Dermis blood vessel endothelial cell (primary cell): ENCODE measurements around the gene PTPRH. TPM values are rescaled to one million over a fixed set of nuclear protein-coding genes. Genes with fewer than 3 reads are reported as not detected.
A peak's percentile ranks its signal among the peaks of the same experiment; 100 is the strongest.
"Not testable (repeated sequence)": the region's sequence is repeated elsewhere in the genome, so short reads cannot be mapped to it uniquely, and the experiment has no call there.

Experiments
- DNase-seq: peaks from one replicate; pipeline ENCODE4 v3.0.0; 2010
- total RNA-seq: library from RNA; depleted of rRNA; stranded (reverse); fragments of >200 nt; gene quantifications from 2 replicates; pipeline ENCODE4 v1.2.3, GENCODE V29; 2014

PTPRH gene
- total RNA-seq, 1 donor from 2014 or later = 0.17 TPM

- DNase-seq = no peak
Measured at GRCh38 chr19:55158423-55158822, 50.9 kb downstream of the PTPRH start.

- no peak for DNase-seq
Measured at GRCh38 chr19:55157064-55157908, 52.0 kb downstream of the PTPRH start, which contains the start of gene TNNI3. Gene TNNI3, minus strand, starts transcription at chr19:55157732. Its CDS starts 143 bp downstream, at chr19:55157589.

- peak; percentile 55 for DNase-seq
Measured at GRCh38 chr19:55156202-55157063, 52.9 kb downstream of the PTPRH start.

GRCh38 chr19:55155784-55156183 is 53.5 kb downstream of the PTPRH start:
- not testable (repeated sequence) for DNase-seq

GRCh38 chr19:55153652-55154264 is 55.5 kb downstream of the PTPRH start:
- DNase-seq = no peak

GRCh38 chr19:55152017-55152416 is 57.3 kb downstream of the PTPRH start:
- DNase-seq = no peak

- no peak for DNase-seq
Measured at GRCh38 chr19:55149078-55150003, 60.0 kb downstream of the PTPRH start, which contains the start of gene TNNT1. Gene TNNT1, minus strand, starts transcription at chr19:55149206. Its CDS starts 2,049 bp downstream, at chr19:55147157.

GRCh38 chr19:55147545-55148251 is 61.6 kb downstream of the PTPRH start:
- DNase-seq = no peak

- DNase-seq = no peak
Measured at GRCh38 chr19:55146705-55147273, 62.5 kb downstream of the PTPRH start.

GRCh38 chr19:55146078-55146704 is 63.1 kb downstream of the PTPRH start:
- peak; percentile 31 for DNase-seq

- DNase-seq = no peak
Measured at GRCh38 chr19:55145232-55145631, 64.1 kb downstream of the PTPRH start.

GRCh38 chr19:55141696-55142095 is 67.6 kb downstream of the PTPRH start:
- no peak for DNase-seq

- no peak for DNase-seq
Measured at GRCh38 chr19:55137915-55138314, 71.4 kb downstream of the PTPRH start.

GRCh38 chr19:55136399-55137102 is 72.8 kb downstream of the PTPRH start:
- no peak for DNase-seq

GRCh38 chr19:55134736-55135135 is 74.6 kb downstream of the PTPRH start:
- DNase-seq = no peak

- no peak for DNase-seq
Measured at GRCh38 chr19:55133639-55134444, 75.5 kb downstream of the PTPRH start.

- peak; percentile 29 for DNase-seq
Measured at GRCh38 chr19:55132453-55133129, 76.7 kb downstream of the PTPRH start.

- DNase-seq = no peak
Measured at GRCh38 chr19:55131421-55131820, 77.9 kb downstream of the PTPRH start.
